Panc1 (cell line): Measurements from ENCODE around the gene NRG2. TPM values are rescaled to one million over a fixed set of nuclear protein-coding genes. Genes with fewer than 3 reads are reported as not detected.

ENCODE experiments used
- ATAC-seq: fragments of 200-7000 bp; cut with Tn5 transposase; 2 replicates; pipeline ENCODE4 v1.9.1; 2020; ENCODE audit warnings: mild to moderate bottlenecking, moderate library complexity
- BruUV-seq: library from RNA; stranded (reverse); fragments of 400-500 nt; replicated peaks from 2 replicates; lab custom pipeline; 2021; lab: Mats Ljungman, UMichigan
- CTCF ChIA-PET: fragments of 300-600 bp; sonication (Branson Sonifier 250); formaldehyde crosslinking; loops from one replicate; lab custom pipeline; 2022; ENCODE audit warnings: antibody characterized with exemption; lab: Charles Lee
- POLR2A ChIA-PET: fragments of 300-600 bp; sonication (Branson Sonifier 250); formaldehyde crosslinking; loops from one replicate; lab custom pipeline; 2022; ENCODE audit warnings: antibody characterized with exemption; lab: Charles Lee
- DNase-seq: peaks from one replicate; pipeline ENCODE4 v3.0.0-alpha.2; 2010; ENCODE audit warnings: low read depth, low spot score
- H3K27ac ChIP-seq: 2 replicates; pipeline ENCODE4 v1.5.1; 2011; ENCODE audit warnings: mild to moderate bottlenecking, low read length, inconsistent platforms
- H3K27me3 ChIP-seq: fragments of 200-500 bp; sonication (Bioruptor generic); 2 replicates; pipeline ENCODE4 v1.6.0; 2014; ENCODE audit warnings: low read length, inconsistent platforms; ENCODE audit not compliant: control insufficient read depth, insufficient read depth
- H3K36me3 ChIP-seq: fragments of 200-500 bp; sonication (Bioruptor generic); 2 replicates; pipeline ENCODE4 v1.5.1; 2014; ENCODE audit warnings: inconsistent platforms, mild to moderate bottlenecking, low read length, moderate library complexity; ENCODE audit not compliant: control insufficient read depth, insufficient read depth
- H3K4me1 ChIP-seq: 2 replicates; pipeline ENCODE4 v1.5.1; 2011; ENCODE audit warnings: inconsistent platforms, mild to moderate bottlenecking, low read length, moderate library complexity; ENCODE audit not compliant: control insufficient read depth, insufficient read depth
- H3K4me3 ChIP-seq, 2 experiments: 2 replicates each; pipeline ENCODE4 v1.5.1; 2011 to 2012; ENCODE audit warnings: low read depth in 2 of 2, low read length in 2 of 2, mild to moderate bottlenecking in 2 of 2, inconsistent platforms in 1 of 2, moderate library complexity in 1 of 2
- H3K9me3 ChIP-seq: fragments of 200-500 bp; sonication (Bioruptor generic); 2 replicates; pipeline ENCODE4 v1.5.1; 2014; ENCODE audit warnings: low read depth, mild to moderate bottlenecking, inconsistent platforms, low read length, moderate library complexity; ENCODE audit not compliant: control insufficient read depth, insufficient read depth
- CTCF ChIP-seq: fragments of 450-650 bp; IDR thresholded peaks from 2 replicates; pipeline ENCODE4 v1.5.1; 2017; ENCODE audit warnings: mild to moderate bottlenecking
- POLR2AphosphoS5 ChIP-seq: IDR thresholded peaks from 2 replicates; pipeline ENCODE4 v1.6.1; 2012; ENCODE audit warnings: mild to moderate bottlenecking, low read depth, low read length, moderate library complexity
- REST ChIP-seq, 2 experiments: IDR thresholded peaks; 2 replicates each; pipeline ENCODE4 v1.6.1; 2011 to 2012; ENCODE audit warnings: low read depth in 2 of 2, control low read depth in 1 of 2, low read length in 1 of 2, mild to moderate bottlenecking in 1 of 2, moderate library complexity in 1 of 2; ENCODE audit not compliant: insufficient read depth in 1 of 2
- SIN3A ChIP-seq: IDR thresholded peaks from 2 replicates; pipeline ENCODE4 v1.6.1; 2012; ENCODE audit warnings: low read depth, mild to moderate bottlenecking, low read length, moderate library complexity, borderline replicate concordance; ENCODE audit not compliant: insufficient read depth
- TCF7L2 ChIP-seq: IDR thresholded peaks from 2 replicates; pipeline ENCODE4 v1.6.1; 2011; ENCODE audit warnings: mild to moderate bottlenecking, low read depth, low read length, inconsistent platforms
- in situ Hi-C: cut with HindIII; loops from 2 replicates; pipeline ENCODE4 v1.10.0; 2016; ENCODE audit warnings: low sequenced_read_pairs, low pct_unique_long_range_greater_than_20kb
- intact Hi-C: fragments of 100-400 bp; cut with micrococcal nuclease; formaldehyde crosslinking; loops from one replicate; pipeline ENCODE4 v1.10.0; 2022; ENCODE audit not compliant: unreplicated experiment
- total RNA-seq: library from RNA; stranded (reverse); gene quantifications from one replicate; pipeline ENCODE4 v1.2.1, GENCODE V29; 2021; ENCODE audit not compliant: unreplicated experiment

NRG2 gene
- total RNA-seq, 1 experiment from 2014 or later = 20.2 TPM

- Histone ChIP-seq H3K4me3 (no peak overlapping the region), H3K36me3 (no peaks in the 10 kb centered on the region), H3K4me1 (no peaks in the 10 kb centered on the region), H3K9me3 (no peaks in the 10 kb centered on the region), H3K27me3 (no peaks in the 10 kb centered on the region), H3K27ac (no peak overlapping the region)
- BruUV-seq = no TSS peak
- TF ChIP-seq POLR2AphosphoS5 (no peak), REST (IDR thresholded peaks at IDR 0.05; ENCODE audit: insufficient read depth in 1 of 2, low read depth in 2 of 2, low read length in 1 of 2) (no peak), TCF7L2 (no peak), CTCF (no peak), SIN3A (no peak)
- in situ Hi-C loops = no loop called here
- DNase-seq (no peak), ATAC-seq (no peak)
- CTCF ChIA-PET = interaction anchor here (0.6 to 1.0 kb wide), 2 partner anchors 21 to 87 kb away, joined by 3 to 8 read pairs; no protein-coding TSS in a partner anchor
- intact Hi-C loops = no loop called here
- POLR2A ChIA-PET = no interaction called here
Observed at GRCh38 chr5:139881143-139881733, 161.9 kb downstream of the NRG2 start.

- DNase-seq (no peak), ATAC-seq (no peak)
- Histone ChIP-seq H3K4me3 (no peak overlapping the region), H3K27me3 (no peaks in the 10 kb centered on the region), H3K36me3 (no peaks in the 10 kb centered on the region), H3K9me3 (no peaks in the 10 kb centered on the region), H3K4me1 (no peaks in the 10 kb centered on the region), H3K27ac (no peak overlapping the region)
- TF ChIP-seq CTCF (no peak), REST (IDR thresholded peaks at IDR 0.05; ENCODE audit: insufficient read depth in 1 of 2, low read depth in 2 of 2, low read length in 1 of 2) (no peak), SIN3A (no peak), TCF7L2 (no peak), POLR2AphosphoS5 (no peak)
- ChIA-PET POLR2A (interaction anchor here (0.7 kb wide), 1 partner anchor 9 kb away, joined by 4 read pairs; no protein-coding TSS in a partner anchor), CTCF (interaction anchor here (0.6 kb wide), 1 partner anchor 22 kb away, joined by 8 read pairs; no protein-coding TSS in a partner anchor)
- intact Hi-C loops = no loop called here
- no TSS peak for BruUV-seq
- in situ Hi-C loops = no loop called here
Observed at GRCh38 chr5:139880416-139881142, 162.5 kb downstream of the NRG2 start.
